Calu3 (cell line): Measurements from ENCODE around the gene PXK. TPM values are rescaled to one million over a fixed set of nuclear protein-coding genes. Genes with fewer than 3 reads are reported as not detected.

Experiments used
- BruUV-seq: library from RNA; stranded (reverse); fragments of 400-500 nt; replicated peaks from 2 replicates; lab custom pipeline; 2021; lab: Mats Ljungman, UMichigan
- CTCF ChIA-PET: fragments of 300-600 bp; sonication (Branson Sonifier 250); formaldehyde crosslinking; loops from one replicate; lab custom pipeline; 2022; ENCODE audit warnings: antibody characterized with exemption; lab: Charles Lee
- DNase-seq: peaks from one replicate; pipeline ENCODE4 v3.0.0; 2022
- H3K27ac Mint-ChIP-seq: one replicate; pipeline ENCODE4 v1.8.0; 2022; ENCODE audit warnings: mixed read lengths; ENCODE audit not compliant: unreplicated experiment
- H3K27me3 Mint-ChIP-seq: one replicate; pipeline ENCODE4 v1.8.0; 2022; ENCODE audit warnings: mixed read lengths; ENCODE audit not compliant: unreplicated experiment
- H3K36me3 Mint-ChIP-seq: one replicate; pipeline ENCODE4 v1.8.0; 2022; ENCODE audit warnings: mild to moderate bottlenecking, moderate library complexity, mixed read lengths; ENCODE audit not compliant: insufficient read depth, unreplicated experiment
- H3K4me1 Mint-ChIP-seq: one replicate; pipeline ENCODE4 v1.8.0; 2022; ENCODE audit warnings: mild to moderate bottlenecking, low read depth, mixed read lengths; ENCODE audit not compliant: unreplicated experiment
- H3K4me3 Mint-ChIP-seq: one replicate; pipeline ENCODE4 v1.8.0; 2022; ENCODE audit warnings: mild to moderate bottlenecking, low read depth, moderate library complexity, mixed read lengths; ENCODE audit not compliant: unreplicated experiment
- H3K9me3 Mint-ChIP-seq: one replicate; pipeline ENCODE4 v1.8.0; 2022; ENCODE audit warnings: low read depth, mixed read lengths; ENCODE audit not compliant: unreplicated experiment
- CTCF ChIP-seq: fragments of 200-600 bp; IDR thresholded peaks from one replicate; pipeline ENCODE4 v1.8.0; 2022; ENCODE audit warnings: antibody characterized with exemption; ENCODE audit not compliant: unreplicated experiment
- intact Hi-C: fragments of 100-400 bp; cut with micrococcal nuclease; formaldehyde crosslinking; loops from one replicate; pipeline ENCODE4 v1.10.0; 2022; ENCODE audit not compliant: unreplicated experiment
- total RNA-seq: library from RNA; stranded (reverse); gene quantifications from 2 replicates; pipeline ENCODE4 v1.2.3, GENCODE V29; 2022

Gene PXK
- total RNA-seq, 1 experiment from 2014 or later: 8.6 TPM

- Mint-ChIP-seq H3K27ac (no peak overlapping the region), H3K4me3 (no peak overlapping the region), H3K4me1 (no peaks in the 10 kb centered on the region), H3K9me3 (no peaks in the 10 kb centered on the region), H3K27me3 (no peaks in the 10 kb centered on the region), H3K36me3 (no peaks in the 10 kb centered on the region)
- CTCF ChIA-PET: no interaction called here
- no peak for DNase-seq
- no peak for TF ChIP-seq CTCF
- BruUV-seq: no TSS peak
- intact Hi-C loops: no loop called here
These were observed 25.4 kb downstream of the PXK start for GRCh38 chr3:58358092-58358491.

GRCh38 chr3:58358808-58359207, 26.1 kb downstream of the PXK start:
- CTCF ChIA-PET: no interaction called here
- intact Hi-C loops: no loop called here

DNA sequence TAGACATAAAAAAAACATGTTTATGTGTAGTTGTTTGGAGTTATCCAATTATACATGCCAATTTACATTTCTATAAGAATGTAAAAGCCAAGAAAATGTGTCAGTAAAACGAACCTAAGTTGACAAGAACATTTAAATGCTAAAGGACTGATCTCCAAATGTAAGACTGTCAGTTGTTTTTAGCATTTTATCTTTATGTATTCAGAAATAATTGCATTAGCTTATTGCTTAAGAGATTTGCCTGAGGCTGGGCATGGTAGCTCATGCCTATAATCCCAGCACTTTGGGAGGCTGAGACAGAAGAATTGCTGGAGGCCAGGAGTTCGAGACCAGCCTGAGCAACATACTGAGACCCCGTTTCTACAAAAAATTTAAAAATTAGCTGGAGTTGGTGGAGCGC, 26.9 kb downstream of the PXK start:
- DNase-seq: no peak
- Mint-ChIP-seq H3K36me3 (no peaks in the 10 kb centered on the region), H3K4me3 (no peak overlapping the region), H3K9me3 (no peaks in the 10 kb centered on the region), H3K27me3 (no peaks in the 10 kb centered on the region), H3K4me1 (no peaks in the 10 kb centered on the region), H3K27ac (no peak overlapping the region)
- CTCF ChIA-PET: no interaction called here
- no TSS peak for BruUV-seq
- no peak for TF ChIP-seq CTCF
- intact Hi-C loops: no loop called here

More at GRCh38 chr3:58358808-58359207, 26.1 kb downstream of the PXK start:
- Mint-ChIP-seq H3K27me3 (no peaks in the 10 kb centered on the region), H3K36me3 (no peaks in the 10 kb centered on the region), H3K9me3 (no peaks in the 10 kb centered on the region), H3K27ac (no peak overlapping the region), H3K4me1 (no peaks in the 10 kb centered on the region), H3K4me3 (no peak overlapping the region)
- no TSS peak for BruUV-seq
- DNase-seq: no peak
- no peak for TF ChIP-seq CTCF

- no TSS peak for BruUV-seq
- intact Hi-C loops: no loop called here
- no peak overlapping the region for H3K27ac Mint-ChIP-seq
- H3K27me3 Mint-ChIP-seq: no peaks in the 10 kb centered on the region
- H3K4me3 Mint-ChIP-seq: no peak overlapping the region
- TF ChIP-seq CTCF: no peak
- no peak for DNase-seq
- H3K36me3 Mint-ChIP-seq: no peaks in the 10 kb centered on the region
- no peaks in the 10 kb centered on the region for H3K4me1 Mint-ChIP-seq
- H3K9me3 Mint-ChIP-seq: no peaks in the 10 kb centered on the region
- CTCF ChIA-PET: no interaction called here
These were observed 29.2 kb downstream of the PXK start for GRCh38 chr3:58361866-58362265.
